Fibroblast of mammary gland (primary cell): ENCODE results near the gene BEST2.
"Not testable (repeated sequence)": the region's sequence is repeated elsewhere in the genome, so short reads cannot be mapped to it uniquely, and the experiment has no call there.

Experiments
- DNase-seq: peaks from one replicate; pipeline ENCODE4 v3.0.0-alpha.2; 2010; ENCODE audit warnings: low read depth
- H3K4me3 ChIP-seq: 2 replicates; pipeline ENCODE4 v1.5.1; 2011; ENCODE audit warnings: low read depth, mild to moderate bottlenecking, low read length, moderate library complexity; ENCODE audit not compliant: control insufficient read depth
- TF ChIP-seq, protein P1 (sequence below): conservative IDR thresholded peaks from 2 replicates; pipeline ENCODE4 v1.5.1; 2011; ENCODE audit warnings: low read depth, low read length, inconsistent platforms; ENCODE audit not compliant: control insufficient read depth, insufficient read depth

BEST2 gene

DNA sequence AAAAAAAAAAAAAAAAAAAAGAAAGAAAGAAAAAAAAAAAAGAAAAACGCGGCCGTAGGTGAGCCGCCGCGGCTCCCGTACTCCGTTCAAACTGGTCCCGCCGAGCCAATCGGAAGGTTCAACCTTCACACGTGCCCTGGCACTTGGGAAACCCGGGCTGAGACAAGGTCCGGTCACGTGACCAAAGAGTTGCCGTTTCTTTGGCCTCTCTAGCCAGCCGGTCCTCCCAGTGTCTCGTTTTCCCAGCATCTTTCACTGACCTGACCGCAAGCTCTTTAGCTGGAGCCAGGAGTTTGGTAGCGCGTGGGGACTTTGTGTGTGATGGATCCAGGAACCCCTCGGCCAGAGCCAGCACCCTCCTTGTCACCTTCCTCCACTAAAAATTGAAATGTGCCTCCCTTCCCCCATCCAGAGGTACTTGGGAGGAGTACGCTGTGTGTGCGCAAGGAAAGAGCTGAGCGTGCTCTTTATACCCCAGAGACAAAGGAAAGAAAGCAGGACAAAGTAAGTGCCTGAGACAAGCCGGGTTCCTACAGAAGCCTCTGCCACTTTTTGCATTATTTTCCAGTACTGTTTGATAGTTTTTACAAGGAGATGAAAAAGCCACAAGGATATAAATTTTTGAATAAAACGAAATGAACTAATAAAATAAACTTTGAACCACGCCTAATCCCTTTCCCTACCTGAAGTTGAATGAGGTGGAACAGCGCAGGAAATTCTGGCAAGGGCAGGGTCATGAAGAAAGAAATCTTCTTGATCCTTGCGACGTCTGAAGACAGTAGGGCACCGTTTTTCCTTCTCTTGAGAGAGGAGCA, 28.8 kb upstream of the BEST2 start:
- H3K4me3 ChIP-seq: peak overlapping the region; percentile 93
- TF ChIP-seq, protein P1, sequence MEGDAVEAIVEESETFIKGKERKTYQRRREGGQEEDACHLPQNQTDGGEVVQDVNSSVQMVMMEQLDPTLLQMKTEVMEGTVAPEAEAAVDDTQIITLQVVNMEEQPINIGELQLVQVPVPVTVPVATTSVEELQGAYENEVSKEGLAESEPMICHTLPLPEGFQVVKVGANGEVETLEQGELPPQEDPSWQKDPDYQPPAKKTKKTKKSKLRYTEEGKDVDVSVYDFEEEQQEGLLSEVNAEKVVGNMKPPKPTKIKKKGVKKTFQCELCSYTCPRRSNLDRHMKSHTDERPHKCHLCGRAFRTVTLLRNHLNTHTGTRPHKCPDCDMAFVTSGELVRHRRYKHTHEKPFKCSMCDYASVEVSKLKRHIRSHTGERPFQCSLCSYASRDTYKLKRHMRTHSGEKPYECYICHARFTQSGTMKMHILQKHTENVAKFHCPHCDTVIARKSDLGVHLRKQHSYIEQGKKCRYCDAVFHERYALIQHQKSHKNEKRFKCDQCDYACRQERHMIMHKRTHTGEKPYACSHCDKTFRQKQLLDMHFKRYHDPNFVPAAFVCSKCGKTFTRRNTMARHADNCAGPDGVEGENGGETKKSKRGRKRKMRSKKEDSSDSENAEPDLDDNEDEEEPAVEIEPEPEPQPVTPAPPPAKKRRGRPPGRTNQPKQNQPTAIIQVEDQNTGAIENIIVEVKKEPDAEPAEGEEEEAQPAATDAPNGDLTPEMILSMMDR: no peak
- DNase-seq: peak; percentile 100

DNA sequence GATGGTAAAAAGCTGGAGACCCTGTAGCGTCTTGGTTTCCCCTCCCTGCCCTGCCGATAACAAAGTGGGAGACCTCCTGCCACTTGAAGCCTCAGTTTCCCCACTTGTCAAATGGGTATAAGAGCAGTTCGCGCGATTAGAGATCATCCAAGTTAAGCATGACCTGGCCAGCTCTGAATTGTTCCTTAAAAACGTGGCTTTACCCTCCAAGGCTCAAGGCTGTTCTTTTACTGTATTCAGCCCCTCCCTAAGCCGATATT, 28.3 kb upstream of the BEST2 start:
- peak overlapping the region; percentile 93 for H3K4me3 ChIP-seq
- TF ChIP-seq, protein P1: no peak
- peak; percentile 14 for DNase-seq

DNA sequence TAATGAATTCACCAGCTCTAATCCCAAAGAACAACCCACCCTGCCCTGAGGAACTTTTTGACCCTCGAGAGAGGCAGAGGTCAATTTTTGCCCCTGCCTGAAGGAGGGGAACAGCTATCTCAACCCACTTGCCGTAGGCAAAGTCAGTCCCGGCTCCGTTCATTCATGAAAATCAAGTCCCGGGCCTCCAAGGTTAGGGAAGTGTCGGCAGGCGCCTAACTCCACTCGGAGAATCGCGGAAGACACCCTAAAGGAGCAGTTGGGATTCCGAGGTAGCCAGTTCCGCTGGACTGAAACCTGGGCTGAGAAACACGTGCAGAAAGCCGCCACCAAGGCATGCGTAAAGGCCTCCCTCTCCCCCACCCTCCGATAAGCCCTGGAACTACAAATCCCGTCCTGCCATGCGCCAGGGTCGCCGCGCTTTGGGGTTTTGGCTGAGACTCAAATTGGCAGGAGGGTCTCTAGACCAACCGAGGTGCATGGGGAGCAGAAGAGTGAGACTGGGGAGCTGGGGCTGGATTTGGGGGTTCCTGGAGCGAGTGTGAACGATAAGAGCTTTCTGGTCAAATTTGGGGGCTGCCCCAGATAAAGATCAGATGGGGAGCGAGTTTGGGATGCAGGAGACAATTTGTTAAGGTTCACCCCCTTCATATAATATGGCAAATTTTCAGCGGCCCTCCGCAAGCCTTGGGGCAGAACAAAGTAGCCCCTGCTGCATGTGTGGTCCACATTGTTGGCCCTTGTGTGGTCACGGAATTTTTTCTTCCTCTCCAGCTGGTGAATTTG, 27.8 kb upstream of the BEST2 start, which contains the start of gene TNPO2:
Gene TNPO2, minus strand, starts transcription at position 292 of the 786 bp plus-strand sequence. CDS start 2,955 bp downstream, outside the sequence.
- peak; percentile 64 for DNase-seq
- TF ChIP-seq, protein P1: no peak
- peak within 1 kb of the TSS; percentile 93 for H3K4me3 ChIP-seq

DNA sequence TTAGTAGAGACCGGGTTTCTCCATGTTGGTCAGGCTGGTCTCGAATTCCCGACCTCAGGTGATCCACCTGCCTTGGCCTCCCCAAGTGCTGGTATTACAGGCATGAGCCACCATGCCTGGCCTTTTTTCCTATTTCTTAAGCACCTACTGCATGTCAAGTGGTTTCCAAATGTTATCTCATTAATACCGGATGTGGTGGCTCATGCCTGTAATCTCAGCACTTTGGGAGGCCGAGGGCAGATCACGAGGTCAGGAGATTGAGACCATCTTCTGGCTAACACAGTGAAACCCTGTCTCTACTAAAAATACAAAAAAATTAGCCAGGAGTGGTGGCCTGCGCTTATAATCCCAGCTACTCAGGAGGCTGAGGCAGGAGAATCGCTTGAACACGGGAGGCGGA, 26.0 kb upstream of the BEST2 start:
- not testable (repeated sequence) for H3K4me3 ChIP-seq, DNase-seq

DNA sequence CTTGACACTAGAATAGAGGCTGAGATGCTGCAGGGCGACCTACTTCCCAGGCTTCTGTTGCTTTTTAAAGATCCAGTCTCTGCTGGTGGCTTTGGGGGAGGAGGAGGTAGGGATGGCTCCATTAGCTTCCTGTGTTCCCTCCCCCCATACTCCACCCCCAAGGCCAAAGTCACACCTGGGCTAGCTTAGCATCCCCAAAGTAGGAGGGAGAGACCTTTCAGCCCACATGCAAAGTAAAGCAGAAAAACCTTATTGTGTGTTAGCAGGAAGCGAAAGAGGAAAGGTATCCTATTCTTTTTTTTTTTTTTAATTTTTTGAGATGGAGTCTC, 24.6 kb upstream of the BEST2 start:
- TF ChIP-seq, protein P1: no peak
- DNase-seq: no peak
- H3K4me3 ChIP-seq: no peak overlapping the region

DNA sequence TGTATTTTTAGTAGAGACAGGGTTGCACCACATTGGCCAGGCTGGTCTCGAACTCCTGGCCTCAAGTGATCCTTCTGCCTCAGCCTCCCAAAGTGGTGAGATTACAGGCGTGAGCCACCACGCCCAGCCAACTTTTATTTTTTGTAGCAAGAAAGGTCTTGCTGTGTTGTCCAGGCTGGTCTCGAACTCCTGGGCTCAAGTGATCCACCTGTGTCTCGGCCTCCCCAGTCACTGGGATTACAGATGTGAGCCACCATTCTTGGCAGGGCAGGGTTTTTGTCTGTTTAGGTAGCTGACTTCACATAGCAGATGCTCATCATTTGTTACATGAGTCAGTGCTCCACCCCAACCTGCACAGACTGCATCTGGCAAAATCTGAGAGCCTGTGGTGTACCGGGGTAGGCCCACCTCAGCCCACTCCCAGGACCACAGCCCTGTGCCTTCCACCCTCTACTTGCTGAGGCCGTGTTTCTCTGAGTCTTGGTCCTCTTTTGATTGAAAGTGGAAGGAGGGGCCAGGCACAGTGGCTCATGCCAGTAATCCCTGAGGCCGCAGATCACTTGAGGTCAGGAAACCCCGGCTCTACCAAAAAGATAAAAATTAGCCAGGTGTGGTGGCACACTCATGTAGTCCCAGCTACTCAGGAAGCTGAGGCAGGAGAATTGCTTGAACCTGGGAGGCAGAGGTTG, 23.7 kb upstream of the BEST2 start:
- no peak overlapping the region for H3K4me3 ChIP-seq
- TF ChIP-seq, protein P1: no peak
- no peak for DNase-seq

DNA sequence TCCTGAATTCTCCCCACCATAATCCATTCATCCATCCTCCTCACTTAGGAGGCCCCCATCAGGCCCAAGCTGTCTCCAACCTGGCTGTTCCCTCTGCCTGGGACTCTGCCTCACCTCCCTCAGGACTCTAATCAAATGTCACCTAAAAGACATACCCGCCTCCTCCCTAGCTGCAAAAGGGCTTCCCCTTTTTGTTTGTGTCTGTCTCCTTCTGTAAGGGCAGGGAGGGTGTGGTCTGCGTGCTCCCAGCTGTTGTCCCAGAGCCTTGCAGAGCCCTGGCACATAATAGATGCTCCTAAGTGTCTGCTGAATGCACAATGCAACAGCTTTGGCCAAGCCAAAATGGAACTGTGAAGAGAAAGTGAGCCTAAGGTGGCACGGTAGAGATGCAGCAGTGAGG, 21.5 kb upstream of the BEST2 start:
- no peak for DNase-seq
- TF ChIP-seq, protein P1: no peak
- no peak overlapping the region for H3K4me3 ChIP-seq
